Stomach (tissue), 19 donors: ENCODE results near the gene CNOT2. TPM values are rescaled to one million over a fixed set of nuclear protein-coding genes. Genes with fewer than 3 reads are reported as not detected.

Experiments used
- DNase-seq, 2 donors: peaks; one replicate each; pipeline versions ENCODE4 v3.0.0 to v3.0.0-alpha.2; 2013 to 2019
- H3K27ac ChIP-seq, 5 donors: fragments of 200-600 bp in 4 of 5; sonication (generic) in 4 of 5; one replicate each; pipeline ENCODE4 v1.5.1; 2013 to 2019; ENCODE audit warnings: mild to moderate bottlenecking in 1 of 5, moderate library complexity in 1 of 5
- H3K27me3 ChIP-seq, 3 donors: fragments of 200-600 bp; sonication (generic); one replicate each; pipeline ENCODE4 v1.5.1; 2017 to 2019; ENCODE audit warnings: mixed run types in 1 of 3
- H3K36me3 ChIP-seq, 4 donors: fragments of 200-600 bp; sonication (generic); 1 replicate in 3 of 4; 2 replicates in 1 of 4; pipeline ENCODE4 v1.5.1; 2016 to 2019
- H3K4me1 ChIP-seq, 4 donors: fragments of 200-600 bp; sonication (generic); one replicate each; pipeline ENCODE4 v1.5.1; 2016 to 2019
- H3K4me3 ChIP-seq, 4 donors: fragments of 200-600 bp; sonication (generic) in 3 of 4; one replicate each; pipeline ENCODE4 v1.5.1; 2016 to 2019; ENCODE audit warnings: mild to moderate bottlenecking in 1 of 4
- H3K9me3 ChIP-seq, 4 donors: fragments of 200-600 bp; sonication (generic); one replicate each; pipeline ENCODE4 v1.5.1; 2016 to 2019
- EP300 ChIP-seq: sonication (generic); formaldehyde crosslinking; IDR thresholded peaks from one replicate; pipeline ENCODE4 v1.6.1; 2017; ENCODE audit warnings: antibody characterized with exemption
- POLR2A ChIP-seq, 4 donors: fragments of 450-650 bp; IDR thresholded peaks; one replicate each; pipeline ENCODE4 v1.6.1; 2016; ENCODE audit warnings: antibody characterized with exemption in 4 of 4, control low read depth in 2 of 4, mild to moderate bottlenecking in 1 of 4, moderate library complexity in 1 of 4
- POLR2AphosphoS5 ChIP-seq, 3 donors: sonication (generic); formaldehyde crosslinking; IDR thresholded peaks; one replicate each; pipeline ENCODE4 v1.6.1; 2016; ENCODE audit warnings: antibody characterized with exemption in 3 of 3
- WGBS, 5 donors: extraction: QIAGEN DNeasy Blood & Tissue Kit in 3 of 5; methylation state at CpG; one replicate each; pipeline versions ENCODE4 v1.1.5 to v1.1.7; 2013 to 2018; 5-methylcytosine and 5-hydroxymethylcytosine counted together
- intact Hi-C: fragments of 100-400 bp; cut with DNase I; formaldehyde crosslinking; loops from one replicate; pipeline ENCODE4 v1.15.1; 2023; ENCODE audit warnings: low total_unique reads
- long read RNA-seq, 10 donors: transcript quantifications; one replicate each; lab custom pipeline, GENCODE V29; 2026
- polyA plus RNA-seq, 3 donors: library from polyadenylated mRNA; stranded (reverse); fragments of 200-250 nt; gene quantifications; one replicate each; pipeline ENCODE4 v1.2.3, GENCODE V29; 2013
- total RNA-seq, 5 donors: library from RNA; depleted of rRNA; stranded (reverse); fragments of >200 nt; gene quantifications; one replicate each; pipeline versions ENCODE4 v1.1.0 to v1.2.3, GENCODE V29; 2014 to 2016
- TF ChIP-seq, protein P1 (sequence below), 7 experiments: fragments of 450-650 bp in 4 of 7; fragments of 200-600 bp in 3 of 7; sonication (generic) in 3 of 7; IDR thresholded peaks; one replicate each; pipeline ENCODE4 v1.5.1; 2016 to 2019; ENCODE audit warnings: antibody characterized with exemption in 7 of 7, control low read depth in 2 of 7, mild to moderate bottlenecking in 1 of 7
- donor health status: healthy with polysubstance abuse.
- donor health status: Bipolar disorder and iron deficiency.
- donor health status: healthy.

Gene CNOT2, protein sequence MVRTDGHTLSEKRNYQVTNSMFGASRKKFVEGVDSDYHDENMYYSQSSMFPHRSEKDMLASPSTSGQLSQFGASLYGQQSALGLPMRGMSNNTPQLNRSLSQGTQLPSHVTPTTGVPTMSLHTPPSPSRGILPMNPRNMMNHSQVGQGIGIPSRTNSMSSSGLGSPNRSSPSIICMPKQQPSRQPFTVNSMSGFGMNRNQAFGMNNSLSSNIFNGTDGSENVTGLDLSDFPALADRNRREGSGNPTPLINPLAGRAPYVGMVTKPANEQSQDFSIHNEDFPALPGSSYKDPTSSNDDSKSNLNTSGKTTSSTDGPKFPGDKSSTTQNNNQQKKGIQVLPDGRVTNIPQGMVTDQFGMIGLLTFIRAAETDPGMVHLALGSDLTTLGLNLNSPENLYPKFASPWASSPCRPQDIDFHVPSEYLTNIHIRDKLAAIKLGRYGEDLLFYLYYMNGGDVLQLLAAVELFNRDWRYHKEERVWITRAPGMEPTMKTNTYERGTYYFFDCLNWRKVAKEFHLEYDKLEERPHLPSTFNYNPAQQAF
- 100 to 1,000 TPM in 3 of 5 donors, 10 to 100 TPM in 2; 18.0 to 237 (median 103) TPM for total RNA-seq
- 10 to 100 TPM; 22.4 to 31.3 (median 25.2) TPM for polyA plus RNA-seq
- long read RNA-seq, donor 1, partial matches to known transcripts: 0 of 4 reads
- long read RNA-seq, donor 1, other reads (novel, unspliced or antisense): 0 of 4 reads
- long read RNA-seq, donor 2, full-length matches to known transcripts: 10 of 10 reads
- long read RNA-seq, donor 2, partial matches to known transcripts: 0 of 10 reads
- long read RNA-seq, donor 2, other reads (novel, unspliced or antisense): 0 of 10 reads
- long read RNA-seq, donor 3, partial matches to known transcripts: 0 of 7 reads
- long read RNA-seq, donor 3, other reads (novel, unspliced or antisense): 0 of 7 reads
- long read RNA-seq, donor 4, partial matches to known transcripts: 0 of 2 reads
- long read RNA-seq, donor 4, other reads (novel, unspliced or antisense): 0 of 2 reads
- long read RNA-seq, donor 5, transcript CNOT2-201 (16 exons, 3,282 nt): major isoform, 8 of 27 reads
- long read RNA-seq, donor 5, transcript CNOT2-226 (3 exons, 522 nt): minor isoform, 7 of 27 reads
- long read RNA-seq, donor 5, partial matches to known transcripts: 9 of 27 reads
- long read RNA-seq, donor 5, other reads (novel, unspliced or antisense): 0 of 27 reads
- long read RNA-seq, donor 6, transcript CNOT2-201 (16 exons, 3,282 nt): major isoform, 12 of 35 reads
- long read RNA-seq, donor 6, partial matches to known transcripts: 15 of 35 reads
- long read RNA-seq, donor 6, other reads (novel, unspliced or antisense): 0 of 35 reads
- long read RNA-seq, donor 7, transcript CNOT2-226 (3 exons, 522 nt): minor isoform, 9 of 29 reads
- long read RNA-seq, donor 7, transcript CNOT2-201 (16 exons, 3,282 nt): major isoform, 10 of 29 reads
- long read RNA-seq, donor 7, partial matches to known transcripts: 7 of 29 reads
- long read RNA-seq, donor 7, other reads (novel, unspliced or antisense): 0 of 29 reads
- long read RNA-seq, donor 8, full-length matches to known transcripts: 10 of 10 reads
- long read RNA-seq, donor 8, partial matches to known transcripts: 0 of 10 reads
- long read RNA-seq, donor 8, other reads (novel, unspliced or antisense): 0 of 10 reads
- long read RNA-seq, donor 9, full-length matches to known transcripts: 15 of 21 reads
- long read RNA-seq, donor 9, partial matches to known transcripts: 6 of 21 reads
- long read RNA-seq, donor 9, other reads (novel, unspliced or antisense): 0 of 21 reads
- long read RNA-seq, donor 10, partial matches to known transcripts: 0 of 6 reads
- long read RNA-seq, donor 10, other reads (novel, unspliced or antisense): 0 of 6 reads

DNA sequence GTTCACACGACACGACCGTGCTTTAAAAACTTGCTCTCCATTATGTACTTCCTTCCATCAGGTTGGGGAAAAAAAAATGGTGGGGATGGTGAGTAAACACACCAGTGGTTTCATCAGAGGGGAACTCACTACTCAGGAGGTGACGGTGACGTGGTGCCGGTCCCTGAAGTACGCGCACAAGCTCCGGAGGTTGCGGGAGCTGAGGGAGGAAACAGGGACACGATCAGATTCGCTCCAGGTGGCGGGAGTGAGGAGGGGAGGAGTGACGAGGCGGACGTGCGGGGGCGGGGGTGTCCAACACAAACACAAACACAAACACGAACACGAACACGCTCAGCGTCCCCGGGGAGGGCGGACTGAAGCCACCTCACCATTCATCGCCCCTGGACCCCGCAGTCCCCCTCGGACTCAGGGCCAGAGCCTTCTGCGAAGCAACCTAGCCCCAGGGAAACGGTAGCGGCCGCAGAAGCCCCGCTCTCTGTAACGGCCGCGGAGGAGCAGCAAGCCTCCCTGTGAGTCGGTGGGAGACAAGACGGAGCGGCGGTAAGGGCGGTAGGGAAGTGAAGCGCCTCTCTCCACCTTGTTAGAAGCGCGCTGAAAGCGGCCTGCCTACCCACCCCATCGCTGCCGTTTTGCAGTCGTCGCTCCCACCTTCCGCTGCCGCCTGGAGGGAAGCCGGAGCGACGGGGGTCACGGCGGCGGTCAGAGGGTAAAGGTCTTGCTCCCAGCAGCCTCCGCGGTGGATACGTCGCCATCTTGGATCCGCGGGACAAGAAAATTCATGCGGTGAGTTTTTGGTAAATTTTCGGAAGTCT, at the start of gene CNOT2:
Gene CNOT2, plus strand, starts transcription at position 739 of the 815 bp plus-strand sequence. CDS start 34,794 bp downstream, outside the sequence.
- H3K27me3 ChIP-seq: no peaks in the 10 kb centered on the region
- peaks cover 12 to 32% (median 27%) of the 10 kb centered on the region in 4 donors for H3K36me3 ChIP-seq
- H3K4me1 ChIP-seq: peaks cover 21 to 55% (median 45%) of the 10 kb centered on the region in 4 donors
- H3K27ac ChIP-seq: peak within 1 kb of the TSS; percentile 95 to 98 (median 97)
- peak; percentile 88 to 97 for DNase-seq
- H3K4me3 ChIP-seq: peak within 1 kb of the TSS; percentile 81 to 97 (median 95)
- intact Hi-C loops: no loop called here
- TF ChIP-seq POLR2AphosphoS5 (IDR thresholded peaks at IDR 0.05): peak; percentile 60 to 87 (median 79)
- TF ChIP-seq EP300: no peak
- TF ChIP-seq, protein P1, sequence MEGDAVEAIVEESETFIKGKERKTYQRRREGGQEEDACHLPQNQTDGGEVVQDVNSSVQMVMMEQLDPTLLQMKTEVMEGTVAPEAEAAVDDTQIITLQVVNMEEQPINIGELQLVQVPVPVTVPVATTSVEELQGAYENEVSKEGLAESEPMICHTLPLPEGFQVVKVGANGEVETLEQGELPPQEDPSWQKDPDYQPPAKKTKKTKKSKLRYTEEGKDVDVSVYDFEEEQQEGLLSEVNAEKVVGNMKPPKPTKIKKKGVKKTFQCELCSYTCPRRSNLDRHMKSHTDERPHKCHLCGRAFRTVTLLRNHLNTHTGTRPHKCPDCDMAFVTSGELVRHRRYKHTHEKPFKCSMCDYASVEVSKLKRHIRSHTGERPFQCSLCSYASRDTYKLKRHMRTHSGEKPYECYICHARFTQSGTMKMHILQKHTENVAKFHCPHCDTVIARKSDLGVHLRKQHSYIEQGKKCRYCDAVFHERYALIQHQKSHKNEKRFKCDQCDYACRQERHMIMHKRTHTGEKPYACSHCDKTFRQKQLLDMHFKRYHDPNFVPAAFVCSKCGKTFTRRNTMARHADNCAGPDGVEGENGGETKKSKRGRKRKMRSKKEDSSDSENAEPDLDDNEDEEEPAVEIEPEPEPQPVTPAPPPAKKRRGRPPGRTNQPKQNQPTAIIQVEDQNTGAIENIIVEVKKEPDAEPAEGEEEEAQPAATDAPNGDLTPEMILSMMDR (IDR thresholded peaks at IDR 0.05): no peak
- TF ChIP-seq POLR2A (IDR thresholded peaks at IDR 0.05): peak in 1 of 4 donors; percentile 38
- no peaks in the 10 kb centered on the region for H3K9me3 ChIP-seq
- 0 to 1% (median 0%) methylated on average over 49 to 64 of the region's 64 CpGs for WGBS, 5 donors

DNA sequence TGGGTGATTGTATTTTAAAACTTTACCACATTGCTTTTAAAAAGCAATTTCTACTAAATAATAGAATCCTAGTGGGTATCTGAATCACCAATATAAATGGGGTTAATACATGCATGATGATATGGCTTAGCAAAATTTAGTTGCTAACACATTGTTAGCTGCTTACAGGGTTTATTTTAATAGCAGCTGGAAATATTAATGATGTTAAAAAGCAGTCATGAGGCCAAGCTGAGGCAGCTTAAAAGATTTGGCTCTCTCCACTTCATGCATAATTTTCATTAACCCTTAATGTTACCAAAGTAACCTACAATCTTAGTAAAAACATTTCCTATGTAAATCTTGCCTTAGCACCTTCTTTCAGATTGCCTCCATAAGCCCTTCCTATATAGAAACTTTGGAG, 49.2 kb upstream of the CNOT2 start:
- H3K36me3 ChIP-seq: no peaks in the 10 kb centered on the region
- TF ChIP-seq POLR2AphosphoS5 (IDR thresholded peaks at IDR 0.05) (no peak), POLR2A (IDR thresholded peaks at IDR 0.05) (no peak), EP300 (no peak)
- TF ChIP-seq, protein P1 (IDR thresholded peaks at IDR 0.05): no peak
- no peaks in the 10 kb centered on the region for H3K27me3 ChIP-seq
- H3K4me3 ChIP-seq: no peak overlapping the region
- no peaks in the 10 kb centered on the region for H3K9me3 ChIP-seq
- intact Hi-C loops: no loop called here
- DNase-seq: no peak
- peaks cover 0 to 4% (median 0%) of the 10 kb centered on the region in 4 donors for H3K4me1 ChIP-seq
- H3K27ac ChIP-seq: no peak overlapping the region

DNA sequence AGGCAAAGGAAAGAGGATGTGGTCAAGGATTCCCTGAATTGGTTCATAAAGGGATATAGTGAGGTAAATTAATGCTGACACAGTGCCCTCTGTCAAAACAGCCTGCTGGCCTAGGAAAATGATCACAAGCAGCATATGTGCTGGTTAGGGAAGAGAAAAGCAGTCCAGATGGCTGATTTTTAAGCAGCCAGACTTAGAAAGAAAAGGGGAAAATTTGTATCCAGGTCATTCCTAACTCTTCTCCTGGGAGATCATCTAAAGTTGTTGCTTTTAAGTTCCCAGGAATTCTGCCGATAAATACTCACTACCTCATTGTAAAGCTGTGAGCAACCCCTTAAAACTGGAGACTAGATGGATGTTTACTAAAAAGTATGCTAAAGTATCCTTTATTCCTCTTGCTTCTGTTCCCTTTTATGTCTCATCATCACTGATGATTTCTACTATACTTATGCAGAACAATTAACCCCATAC, 46.4 kb upstream of the CNOT2 start:
- no peak overlapping the region for H3K4me3 ChIP-seq

More for the DNA sequence above, 46.4 kb upstream of the CNOT2 start:
- WGBS, 5 donors: 54 to 92% (median 78%) methylated on average over 1 of the region's 1 CpG
- TF ChIP-seq, protein P1 (IDR thresholded peaks at IDR 0.05): no peak
- no peak for TF ChIP-seq POLR2A (IDR thresholded peaks at IDR 0.05)
- TF ChIP-seq EP300: no peak
- TF ChIP-seq POLR2AphosphoS5 (IDR thresholded peaks at IDR 0.05): no peak
- Histone ChIP-seq H3K36me3 (no peaks in the 10 kb centered on the region), H3K27me3 (no peaks in the 10 kb centered on the region), H3K27ac (no peak overlapping the region), H3K4me1 (peaks cover 0 to 4% (median 0%) of the 10 kb centered on the region in 4 donors), H3K9me3 (no peaks in the 10 kb centered on the region)
- intact Hi-C loops: no loop called here
- DNase-seq: peak in 1 of 2 donors; percentile 18
